Cardiac muscle cell (in vitro differentiated cells and primary cell): Measurements from ENCODE around the gene DNAJB6. TPM values are rescaled to one million over a fixed set of nuclear protein-coding genes. Genes with fewer than 3 reads are reported as not detected.

ENCODE experiments used
- DNase-seq, 2 donors: peaks; one replicate each; pipeline versions ENCODE4 v3.0.0 to v3.0.0-alpha.2; 2010 to 2017; ENCODE audit warnings: low read depth in 1 of 2, low spot score in 1 of 2
- H3K27ac ChIP-seq: fragments of 200-600 bp; sonication (generic); 2 replicates; pipeline ENCODE4 v1.5.1; 2016
- H3K27me3 ChIP-seq: fragments of 200-600 bp; sonication (generic); 2 replicates; pipeline ENCODE4 v1.6.0; 2016; ENCODE audit warnings: control low read depth
- H3K36me3 ChIP-seq: fragments of 200-600 bp; sonication (generic); 2 replicates; pipeline ENCODE4 v1.5.1; 2016; ENCODE audit warnings: control low read depth
- H3K4me1 ChIP-seq: fragments of 200-600 bp; sonication (generic); 2 replicates; pipeline ENCODE4 v1.8.1; 2017; ENCODE audit warnings: low read depth, mild to moderate bottlenecking, mixed run types
- H3K4me3 ChIP-seq: fragments of 200-600 bp; sonication (generic); 2 replicates; pipeline ENCODE4 v1.5.1; 2016; ENCODE audit warnings: mild to moderate bottlenecking
- H3K9me3 ChIP-seq: fragments of 200-600 bp; sonication (generic); 2 replicates; pipeline ENCODE4 v1.5.1; 2017; ENCODE audit warnings: low read depth, mild to moderate bottlenecking, control low read depth
- polyA plus RNA-seq: library from polyadenylated mRNA; unstranded; fragments of >200 nt; fragmentation: Nextera tagmentation; extraction: Ambion mirVana; gene quantifications from 2 replicates; pipeline ENCODE4 v1.2.1, GENCODE V29; 2016
- total RNA-seq: library from RNA; depleted of rRNA; stranded (reverse); fragments of >200 nt; gene quantifications from 2 replicates; pipeline ENCODE4 v1.2.3, GENCODE V29; 2016
- TF ChIP-seq, protein P1 (sequence below): IDR thresholded peaks from 2 replicates; pipeline ENCODE4 v1.5.1; 2012; ENCODE audit warnings: low read depth, mild to moderate bottlenecking, low read length

The DNAJB6 gene
- total and polyA plus RNA-seq, 2 experiments from 2014 or later, result 110 to 137 TPM

DNA sequence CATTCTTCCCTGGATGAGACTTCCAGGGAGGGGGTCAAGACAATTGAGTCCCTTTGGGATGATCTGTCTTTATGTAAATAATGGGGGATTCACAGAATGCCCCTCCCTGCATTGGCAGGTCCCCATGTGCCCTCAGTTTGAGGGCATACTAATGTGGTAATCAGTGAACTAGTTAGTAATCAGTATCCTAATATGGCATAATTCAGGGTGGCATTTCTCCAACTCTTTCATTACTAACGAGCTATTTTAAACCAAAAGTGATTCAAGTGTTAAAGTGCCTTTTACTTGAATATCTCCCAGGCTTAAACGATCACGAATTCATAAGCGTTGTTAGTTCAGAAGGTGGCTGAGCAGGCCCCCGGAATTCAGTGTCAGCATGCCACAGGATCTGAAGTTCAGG lies 1.6 kb upstream of the DNAJB6 start:
- no peak overlapping the region for H3K27ac ChIP-seq
- peaks cover 8% of the 10 kb centered on the region for H3K4me1 ChIP-seq
- no peaks in the 10 kb centered on the region for H3K9me3 ChIP-seq
- H3K4me3 ChIP-seq, result no peak overlapping the region
- no peaks in the 10 kb centered on the region for H3K27me3 ChIP-seq
- TF ChIP-seq, protein P1, sequence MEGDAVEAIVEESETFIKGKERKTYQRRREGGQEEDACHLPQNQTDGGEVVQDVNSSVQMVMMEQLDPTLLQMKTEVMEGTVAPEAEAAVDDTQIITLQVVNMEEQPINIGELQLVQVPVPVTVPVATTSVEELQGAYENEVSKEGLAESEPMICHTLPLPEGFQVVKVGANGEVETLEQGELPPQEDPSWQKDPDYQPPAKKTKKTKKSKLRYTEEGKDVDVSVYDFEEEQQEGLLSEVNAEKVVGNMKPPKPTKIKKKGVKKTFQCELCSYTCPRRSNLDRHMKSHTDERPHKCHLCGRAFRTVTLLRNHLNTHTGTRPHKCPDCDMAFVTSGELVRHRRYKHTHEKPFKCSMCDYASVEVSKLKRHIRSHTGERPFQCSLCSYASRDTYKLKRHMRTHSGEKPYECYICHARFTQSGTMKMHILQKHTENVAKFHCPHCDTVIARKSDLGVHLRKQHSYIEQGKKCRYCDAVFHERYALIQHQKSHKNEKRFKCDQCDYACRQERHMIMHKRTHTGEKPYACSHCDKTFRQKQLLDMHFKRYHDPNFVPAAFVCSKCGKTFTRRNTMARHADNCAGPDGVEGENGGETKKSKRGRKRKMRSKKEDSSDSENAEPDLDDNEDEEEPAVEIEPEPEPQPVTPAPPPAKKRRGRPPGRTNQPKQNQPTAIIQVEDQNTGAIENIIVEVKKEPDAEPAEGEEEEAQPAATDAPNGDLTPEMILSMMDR, result no peak
- no peak for DNase-seq
- no peaks in the 10 kb centered on the region for H3K36me3 ChIP-seq

DNA sequence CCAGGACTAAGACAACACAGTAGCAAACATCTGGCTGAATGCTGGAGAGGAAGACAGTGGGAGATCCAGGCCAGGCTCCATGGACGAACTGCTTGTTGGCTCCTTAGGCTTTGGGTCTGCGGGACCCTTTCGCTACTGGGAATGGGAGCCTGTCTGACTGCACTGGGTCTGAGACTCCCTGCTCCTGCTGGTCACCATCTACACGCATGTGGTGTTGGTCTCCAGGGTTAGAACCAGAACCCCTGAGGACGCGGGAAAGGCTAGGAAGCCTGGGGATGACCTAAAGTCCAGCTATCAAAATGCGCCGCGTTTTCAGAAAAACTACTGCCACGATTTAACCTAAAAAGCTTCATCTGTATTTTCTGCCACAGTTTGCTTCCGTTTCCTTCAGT lies 817 bp upstream of the DNAJB6 start:
- TF ChIP-seq, protein P1, result no peak
- no peak for DNase-seq
- Histone ChIP-seq H3K9me3 (no peaks in the 10 kb centered on the region), H3K27ac (peak overlapping the region; percentile 99), H3K4me3 (peak overlapping the region; percentile 88), H3K27me3 (no peaks in the 10 kb centered on the region), H3K4me1 (peaks cover 8% of the 10 kb centered on the region), H3K36me3 (no peaks in the 10 kb centered on the region)

DNA sequence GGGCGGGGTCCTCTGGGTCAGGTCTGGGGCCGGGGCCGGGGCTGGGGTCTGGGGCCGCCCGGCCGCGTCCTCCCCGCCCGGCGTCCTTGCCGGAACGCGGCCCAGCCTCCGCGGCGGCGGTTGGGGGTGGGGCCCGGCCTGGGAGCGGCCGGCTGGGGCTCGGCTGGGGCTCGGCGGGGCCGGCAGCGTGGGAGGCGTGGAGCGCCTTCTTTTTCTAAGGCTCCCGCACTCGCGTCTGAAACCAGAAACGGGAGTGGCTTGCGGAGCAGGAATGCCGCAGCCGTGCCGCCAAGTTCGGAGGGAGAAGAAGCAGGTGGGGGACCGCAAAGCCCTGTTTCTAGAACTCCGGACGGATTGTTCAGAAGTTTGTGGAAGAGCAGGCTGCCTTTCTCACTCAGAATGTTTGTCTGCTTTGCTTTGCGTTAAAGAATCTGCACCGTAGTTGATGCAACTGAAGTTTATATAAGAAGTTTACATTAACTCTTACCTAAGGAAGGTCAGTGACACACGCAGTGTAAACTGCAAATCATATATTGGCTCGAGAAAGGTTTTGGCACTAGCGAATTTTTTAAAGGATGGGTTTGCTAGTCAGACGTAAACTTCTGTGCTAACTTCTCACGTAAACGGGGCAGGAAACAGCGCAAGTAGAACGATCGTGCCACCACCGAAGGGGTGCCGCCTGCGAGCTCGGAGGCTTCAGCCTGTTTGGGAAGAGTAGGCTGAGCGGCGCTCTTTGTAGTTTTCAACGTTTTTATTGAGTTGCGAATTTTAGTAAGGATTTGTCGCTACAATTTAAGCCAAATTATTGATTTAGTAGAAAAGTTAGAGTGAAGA lies 729 bp downstream of the DNAJB6 start:
- Histone ChIP-seq H3K4me3 (peak overlapping the region; percentile 88), H3K27ac (peak overlapping the region; percentile 99), H3K27me3 (no peaks in the 10 kb centered on the region), H3K36me3 (no peaks in the 10 kb centered on the region), H3K4me1 (peaks cover 11% of the 10 kb centered on the region), H3K9me3 (no peaks in the 10 kb centered on the region)
- TF ChIP-seq, protein P1, result no peak
- DNase-seq, result peak; percentile 72 to 82

DNA sequence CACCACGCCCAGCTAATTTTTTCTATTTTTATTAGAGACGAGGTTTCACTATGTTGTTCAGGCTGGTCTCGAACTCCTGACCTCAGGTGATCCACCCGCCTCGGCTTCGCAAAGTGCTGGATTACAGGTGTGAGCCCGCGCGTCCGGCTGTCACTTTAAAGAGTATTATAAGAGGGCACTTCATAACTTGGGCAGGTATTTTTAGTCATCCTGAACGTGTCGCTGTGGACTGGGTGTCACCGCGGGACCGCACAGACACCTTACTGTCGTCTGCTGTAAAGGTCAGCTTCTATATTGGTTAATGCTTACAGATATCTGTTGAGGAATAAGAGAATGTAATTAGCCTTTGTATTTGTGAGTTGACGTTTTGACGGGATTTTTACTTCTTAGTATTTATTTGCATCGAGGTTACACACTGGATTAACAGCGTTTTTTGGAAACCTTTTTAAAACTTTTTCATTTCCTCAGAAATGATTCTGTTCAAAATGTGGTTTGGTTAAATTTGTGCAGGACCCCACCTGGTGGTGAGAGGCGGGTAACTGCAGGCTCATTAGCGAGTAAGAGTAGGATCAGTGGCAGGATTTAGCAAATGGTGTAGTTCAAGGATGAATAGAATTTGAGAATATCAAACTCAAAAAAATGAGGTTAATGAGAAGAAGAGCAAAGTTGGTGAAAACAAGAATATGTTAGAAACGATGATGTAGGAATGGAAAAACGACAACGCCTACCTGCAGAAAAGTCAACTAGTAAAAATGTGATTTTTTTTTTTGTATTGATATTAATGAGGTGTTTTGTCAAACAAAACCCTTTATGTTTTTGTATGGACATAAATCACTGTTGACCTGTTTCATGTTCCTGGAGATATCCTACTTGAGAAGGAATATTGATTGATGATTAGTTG lies 3.2 kb downstream of the DNAJB6 start:
- Histone ChIP-seq H3K36me3 (no peaks in the 10 kb centered on the region), H3K27me3 (no peaks in the 10 kb centered on the region), H3K4me1 (peaks cover 12% of the 10 kb centered on the region), H3K27ac (no peak overlapping the region), H3K9me3 (no peaks in the 10 kb centered on the region), H3K4me3 (no peak overlapping the region)
- peak; percentile 65 to 81 for DNase-seq
- TF ChIP-seq, protein P1, result peak; percentile 93

DNA sequence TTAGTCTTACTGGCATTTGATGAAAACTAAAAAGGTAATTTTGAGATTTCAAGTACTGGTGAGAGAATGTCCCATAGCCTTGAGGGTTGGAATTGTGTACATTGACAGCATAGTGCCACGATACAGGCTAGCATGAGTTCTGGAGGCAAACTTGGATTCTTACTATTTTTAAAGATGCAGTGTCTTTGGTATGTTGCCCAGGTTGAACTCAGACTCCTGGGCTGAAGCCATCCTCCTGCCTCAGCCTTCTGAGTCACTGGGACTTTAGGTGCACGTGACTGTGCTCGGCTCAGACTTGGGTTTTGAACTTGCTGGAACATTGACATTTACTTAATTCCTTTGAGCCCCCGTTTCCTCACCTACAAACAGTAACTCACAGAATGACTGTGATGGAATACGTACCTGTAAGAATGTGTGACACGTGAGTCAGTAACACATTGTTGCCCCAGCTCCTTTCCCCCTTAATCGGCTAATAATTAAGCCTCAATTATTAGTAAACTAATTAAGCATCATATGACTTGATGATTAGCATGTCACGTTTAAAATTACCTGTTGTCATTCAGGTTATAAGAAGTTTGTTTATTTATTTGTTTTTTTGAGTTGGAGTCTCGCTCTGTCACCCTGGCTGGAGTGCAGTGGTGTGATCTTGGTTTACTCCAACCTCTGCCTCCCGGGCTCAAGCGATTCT lies 10.6 kb downstream of the DNAJB6 start:
- peak in 1 of 2 donors; percentile 88 for DNase-seq
- H3K4me1 ChIP-seq, result peaks cover 6% of the 10 kb centered on the region
- H3K4me3 ChIP-seq, result no peak overlapping the region
- no peaks in the 10 kb centered on the region for H3K9me3 ChIP-seq
- no peaks in the 10 kb centered on the region for H3K36me3 ChIP-seq
- no peak overlapping the region for H3K27ac ChIP-seq
- no peaks in the 10 kb centered on the region for H3K27me3 ChIP-seq
- TF ChIP-seq, protein P1, result no peak
